ENCODE data around the gene PRR11. TPM values are rescaled to one million over a fixed set of nuclear protein-coding genes. Genes with fewer than 3 reads are reported as not detected.

PRR11 gene
- total and polyA plus RNA-seq, 4 donors = 0.63 to 4.2 (median 2.0) TPM

DNA sequence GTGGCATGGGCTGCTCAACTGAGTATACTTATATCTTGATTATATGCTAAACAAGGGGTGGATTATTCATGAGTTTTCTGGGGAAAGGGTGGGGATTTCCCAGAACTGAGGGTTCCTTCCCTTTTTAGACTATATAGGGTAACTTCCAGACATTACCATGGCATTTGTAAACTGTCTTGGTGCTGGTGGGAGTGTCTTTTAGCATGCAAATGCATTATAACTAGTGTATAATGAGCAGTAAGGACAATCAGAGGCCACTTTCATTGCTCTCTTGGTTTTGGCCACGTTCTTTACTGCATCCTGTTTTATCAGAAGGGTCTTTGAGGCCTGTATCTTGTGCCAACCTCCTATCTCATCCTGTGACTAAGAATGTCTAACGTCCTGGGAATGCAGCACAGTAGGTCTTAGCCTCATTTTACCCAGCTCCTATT lies 12.0 kb downstream of the PRR11 start:
- WGBS, 2 donors = 76 to 81% methylated on average over 2 of the region's 2 CpGs
- Histone ChIP-seq H3K36me3 (ENCODE audit: control insufficient read depth in 4 of 4, insufficient read depth in 4 of 4, low read length in 4 of 4) (peaks cover 0 to under 1% (median 0%) of the 10 kb centered on the region in 4 donors), H3K27ac (ENCODE audit: low read depth in 1 of 2, low read length in 1 of 2) (no peak overlapping the region), H3K4me1 (ENCODE audit: control insufficient read depth in 5 of 5, insufficient read depth in 5 of 5, low read length in 5 of 5) (no peaks in the 10 kb centered on the region), H3K9ac (ENCODE audit: insufficient read depth in 1 of 2, low read length in 2 of 2) (no peak overlapping the region), H3K9me3 (ENCODE audit: control insufficient read depth in 4 of 4, insufficient read depth in 3 of 4, low read length in 3 of 4) (no peaks in the 10 kb centered on the region), H3K4me3 (no peak overlapping the region), H3K27me3 (ENCODE audit: control insufficient read depth in 3 of 3, insufficient read depth in 3 of 3, low read length in 2 of 3) (no peaks in the 10 kb centered on the region)
- TF ChIP-seq CTCF (IDR thresholded peaks at IDR 0.05; ENCODE audit: control extremely low read depth, extremely low read depth) = no peak
- no peak for ATAC-seq (ENCODE audit: insufficient read depth, low FRiP score)
- DNase-seq = no peak

DNA sequence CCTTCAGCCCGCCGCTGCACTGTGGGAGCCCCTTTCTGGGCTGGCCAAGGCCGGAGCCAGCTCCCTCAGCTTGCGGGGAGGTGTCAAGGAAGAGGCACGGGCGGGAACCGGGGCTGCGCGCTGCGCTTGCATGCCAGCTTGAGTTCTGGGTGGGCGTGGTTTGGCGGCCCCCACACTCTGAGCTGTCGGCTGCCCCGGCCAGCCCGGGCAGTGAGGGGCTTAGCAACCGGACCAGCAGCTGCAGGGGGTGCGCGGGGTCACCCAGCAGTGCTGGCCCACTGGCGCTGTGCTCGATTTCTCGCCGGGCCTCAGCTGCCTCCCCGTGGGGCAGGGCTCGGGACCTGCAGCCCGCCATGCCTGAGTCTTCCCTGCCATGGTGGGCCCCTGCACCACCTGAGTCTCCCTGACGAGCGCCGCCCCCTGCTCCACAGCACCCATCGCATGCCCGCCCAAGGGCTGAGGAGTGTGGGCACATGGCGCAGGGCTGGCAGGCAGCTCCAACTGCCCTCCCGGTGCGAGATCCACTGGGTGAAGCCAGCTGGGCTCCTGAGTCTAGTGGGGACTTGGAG lies 17.0 kb downstream of the PRR11 start:
- H3K9ac ChIP-seq (ENCODE audit: insufficient read depth in 1 of 2, low read length in 2 of 2) = no peak overlapping the region
- no peaks in the 10 kb centered on the region for H3K9me3 ChIP-seq (ENCODE audit: control insufficient read depth in 4 of 4, insufficient read depth in 3 of 4, low read length in 3 of 4)
- H3K36me3 ChIP-seq (ENCODE audit: control insufficient read depth in 4 of 4, insufficient read depth in 4 of 4, low read length in 4 of 4) = peaks cover 0 to 4% (median 0%) of the 10 kb centered on the region in 4 donors
- TF ChIP-seq CTCF (IDR thresholded peaks at IDR 0.05; ENCODE audit: control extremely low read depth, extremely low read depth) = no peak
- H3K4me1 ChIP-seq (ENCODE audit: control insufficient read depth in 5 of 5, insufficient read depth in 5 of 5, low read length in 5 of 5) = no peaks in the 10 kb centered on the region
- no peak overlapping the region for H3K4me3 ChIP-seq
- no peak overlapping the region for H3K27ac ChIP-seq (ENCODE audit: low read depth in 1 of 2, low read length in 1 of 2)
- no peaks in the 10 kb centered on the region for H3K27me3 ChIP-seq (ENCODE audit: control insufficient read depth in 3 of 3, insufficient read depth in 3 of 3, low read length in 2 of 3)
- ATAC-seq (ENCODE audit: insufficient read depth, low FRiP score) (no peak), DNase-seq (no peak)
- 98% methylated on average over 32 to 33 of the region's 33 CpGs for WGBS, 2 donors

- peaks cover 0 to 4% (median 0%) of the 10 kb centered on the region in 4 donors for H3K36me3 ChIP-seq (ENCODE audit: control insufficient read depth in 4 of 4, insufficient read depth in 4 of 4, low read length in 4 of 4)
- ATAC-seq (ENCODE audit: insufficient read depth, low FRiP score) = no peak
- H3K9me3 ChIP-seq (ENCODE audit: control insufficient read depth in 4 of 4, insufficient read depth in 3 of 4, low read length in 3 of 4) = no peaks in the 10 kb centered on the region
- no peak for DNase-seq
- no peak for TF ChIP-seq CTCF (IDR thresholded peaks at IDR 0.05; ENCODE audit: control extremely low read depth, extremely low read depth)
- H3K9ac ChIP-seq (ENCODE audit: insufficient read depth in 1 of 2, low read length in 2 of 2) = no peak overlapping the region
- H3K4me1 ChIP-seq (ENCODE audit: control insufficient read depth in 5 of 5, insufficient read depth in 5 of 5, low read length in 5 of 5) = no peaks in the 10 kb centered on the region
- no peak overlapping the region for H3K4me3 ChIP-seq
- H3K27me3 ChIP-seq (ENCODE audit: control insufficient read depth in 3 of 3, insufficient read depth in 3 of 3, low read length in 2 of 3) = no peaks in the 10 kb centered on the region
- 98 to 99% methylated on average over 11 of the region's 11 CpGs for WGBS, 2 donors
- no peak overlapping the region for H3K27ac ChIP-seq (ENCODE audit: low read depth in 1 of 2, low read length in 1 of 2)
Observed at GRCh38 chr17:59174671-59175070, 19.1 kb downstream of the PRR11 start.

GRCh38 chr17:59175076-59175475 lies 19.5 kb downstream of the PRR11 start:
- no peak for ATAC-seq (ENCODE audit: insufficient read depth, low FRiP score)
- no peaks in the 10 kb centered on the region for H3K9me3 ChIP-seq (ENCODE audit: control insufficient read depth in 4 of 4, insufficient read depth in 3 of 4, low read length in 3 of 4)
- TF ChIP-seq CTCF (IDR thresholded peaks at IDR 0.05; ENCODE audit: control extremely low read depth, extremely low read depth) = no peak
- no peaks in the 10 kb centered on the region for H3K4me1 ChIP-seq (ENCODE audit: control insufficient read depth in 5 of 5, insufficient read depth in 5 of 5, low read length in 5 of 5)
- no peak for DNase-seq
- WGBS, 2 donors = 93 to 98% methylated on average over 7 of the region's 7 CpGs
- H3K4me3 ChIP-seq = no peak overlapping the region
- H3K9ac ChIP-seq (ENCODE audit: insufficient read depth in 1 of 2, low read length in 2 of 2) = no peak overlapping the region
- H3K36me3 ChIP-seq (ENCODE audit: control insufficient read depth in 4 of 4, insufficient read depth in 4 of 4, low read length in 4 of 4) = peaks cover 0 to 4% (median 0%) of the 10 kb centered on the region in 4 donors
- H3K27me3 ChIP-seq (ENCODE audit: control insufficient read depth in 3 of 3, insufficient read depth in 3 of 3, low read length in 2 of 3) = no peaks in the 10 kb centered on the region
- H3K27ac ChIP-seq (ENCODE audit: low read depth in 1 of 2, low read length in 1 of 2) = no peak overlapping the region

Measured in lung (tissue), 12 donors.